ENCODE data around the gene CARD19. TPM values are rescaled to one million over a fixed set of nuclear protein-coding genes. Genes with fewer than 3 reads are reported as not detected.

Gene CARD19
- total RNA-seq, 1 experiment from 2014 or later = 11.4 TPM

DNA sequence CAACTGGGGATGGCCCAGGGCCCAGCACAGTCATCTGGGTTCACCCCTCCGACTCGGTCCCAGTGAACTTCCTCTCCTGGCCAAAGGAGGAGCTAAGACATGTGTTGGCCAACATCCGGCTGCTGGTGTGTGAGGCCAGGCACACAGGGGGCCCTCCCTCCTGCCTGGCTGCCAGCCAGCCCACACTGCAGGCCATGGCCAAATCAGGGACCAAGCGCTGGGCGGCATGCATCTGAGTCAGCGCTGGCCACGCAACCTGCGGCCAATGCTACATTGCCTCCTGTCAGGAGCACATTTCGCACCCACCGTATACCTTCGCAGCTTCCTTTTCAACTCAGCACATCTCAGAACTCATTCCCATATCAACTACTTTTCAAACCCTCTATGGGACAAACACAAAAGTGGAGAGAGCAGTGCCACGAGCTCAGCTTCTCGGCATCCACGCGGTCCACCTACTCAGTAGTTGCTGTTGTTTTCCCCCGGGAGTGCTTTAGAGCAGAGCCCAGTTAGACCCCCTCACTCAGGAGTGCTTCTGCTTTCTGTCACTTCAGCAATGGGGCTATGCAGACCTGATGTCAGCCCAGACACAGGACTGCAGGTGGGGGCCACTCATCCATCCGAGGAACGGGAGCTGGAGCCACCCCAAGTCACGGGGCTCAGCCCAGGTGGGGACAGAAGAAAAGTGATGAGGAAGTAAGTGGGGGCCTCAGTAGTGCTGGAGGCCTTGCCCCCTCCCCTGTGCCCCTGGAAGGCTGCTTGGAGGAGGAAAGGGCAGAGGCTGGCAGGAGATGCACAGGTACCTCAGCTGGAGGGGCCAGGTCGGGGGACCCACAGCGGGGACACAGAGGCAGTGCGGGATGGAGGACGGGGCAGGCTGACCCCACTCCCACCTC, 24.2 kb downstream of the CARD19 start:
- Mint-ChIP-seq H3K9me3 (ENCODE audit: unreplicated experiment) (no peaks in the 10 kb centered on the region), H3K27me3 (ENCODE audit: insufficient read depth, unreplicated experiment) (no peaks in the 10 kb centered on the region), H3K36me3 (ENCODE audit: insufficient read depth, unreplicated experiment) (peaks cover 18% of the 10 kb centered on the region), H3K4me1 (ENCODE audit: low read depth, unreplicated experiment) (no peaks in the 10 kb centered on the region), H3K27ac (ENCODE audit: unreplicated experiment) (no peak overlapping the region), H3K4me3 (ENCODE audit: unreplicated experiment) (no peak overlapping the region)
- no peaks in the 10 kb centered on the region for H3K4me1 ChIP-seq
- ChIA-PET CTCF (interaction anchor here (0.5 to 0.6 kb wide), 2 partner anchors 11 to 388 kb away, joined by 3 to 4 read pairs; no protein-coding TSS in a partner anchor), POLR2A (no interaction called here)
- DNase-seq = peak in 1 of 2 experiments; percentile 24
- H3K9me3 ChIP-seq = no peaks in the 10 kb centered on the region
- no peaks in the 10 kb centered on the region for H3K27me3 ChIP-seq (replicated peaks; ENCODE audit: control insufficient read depth, insufficient read depth, low read length)
- no peaks in the 10 kb centered on the region; the same call in 1 of the 2 replicates for H3K36me3 ChIP-seq (ENCODE audit: control insufficient read depth, insufficient read depth, low read length)
- intact Hi-C loops (cut with micrococcal nuclease; ENCODE audit: unreplicated experiment) = no loop called here
- no TSS peak for BruUV-seq (replicated peaks)
- no peak overlapping the region for H3K4me3 ChIP-seq (ENCODE audit: low read depth, low read length)
- TF ChIP-seq, protein P1, sequence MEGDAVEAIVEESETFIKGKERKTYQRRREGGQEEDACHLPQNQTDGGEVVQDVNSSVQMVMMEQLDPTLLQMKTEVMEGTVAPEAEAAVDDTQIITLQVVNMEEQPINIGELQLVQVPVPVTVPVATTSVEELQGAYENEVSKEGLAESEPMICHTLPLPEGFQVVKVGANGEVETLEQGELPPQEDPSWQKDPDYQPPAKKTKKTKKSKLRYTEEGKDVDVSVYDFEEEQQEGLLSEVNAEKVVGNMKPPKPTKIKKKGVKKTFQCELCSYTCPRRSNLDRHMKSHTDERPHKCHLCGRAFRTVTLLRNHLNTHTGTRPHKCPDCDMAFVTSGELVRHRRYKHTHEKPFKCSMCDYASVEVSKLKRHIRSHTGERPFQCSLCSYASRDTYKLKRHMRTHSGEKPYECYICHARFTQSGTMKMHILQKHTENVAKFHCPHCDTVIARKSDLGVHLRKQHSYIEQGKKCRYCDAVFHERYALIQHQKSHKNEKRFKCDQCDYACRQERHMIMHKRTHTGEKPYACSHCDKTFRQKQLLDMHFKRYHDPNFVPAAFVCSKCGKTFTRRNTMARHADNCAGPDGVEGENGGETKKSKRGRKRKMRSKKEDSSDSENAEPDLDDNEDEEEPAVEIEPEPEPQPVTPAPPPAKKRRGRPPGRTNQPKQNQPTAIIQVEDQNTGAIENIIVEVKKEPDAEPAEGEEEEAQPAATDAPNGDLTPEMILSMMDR (IDR thresholded peaks at IDR 0.05; ENCODE audit: insufficient read depth in 1 of 2, low read depth in 1 of 2, low read length in 1 of 2, severe bottlenecking in 1 of 2, unreplicated experiment in 1 of 2) = no peak

DNA sequence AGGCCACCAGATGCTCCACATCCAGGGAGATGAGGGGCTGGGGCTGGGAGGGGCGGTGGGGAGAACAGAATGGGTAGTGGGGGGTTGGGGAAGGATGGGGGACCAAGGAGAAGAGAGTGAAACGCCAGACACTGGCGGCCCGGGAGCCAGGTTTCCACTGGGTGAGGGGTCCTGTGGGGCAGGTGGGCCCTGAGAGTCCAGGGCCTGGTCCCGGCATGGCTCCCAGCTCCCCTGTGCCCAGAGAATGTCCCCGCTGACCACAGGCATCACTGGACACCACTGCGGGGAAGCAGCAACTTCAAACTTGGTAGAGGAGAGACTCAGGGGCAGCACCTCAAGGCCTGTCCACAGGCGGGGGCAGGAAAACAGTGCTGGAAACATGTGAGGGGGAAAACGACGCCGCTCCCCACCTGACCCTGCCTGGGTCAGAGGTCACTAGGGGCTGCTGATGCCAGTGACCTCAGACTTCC, 24.9 kb downstream of the CARD19 start:
- H3K9me3 Mint-ChIP-seq (ENCODE audit: unreplicated experiment) = no peaks in the 10 kb centered on the region
- Histone ChIP-seq H3K9me3 (no peaks in the 10 kb centered on the region), H3K4me1 (no peaks in the 10 kb centered on the region), H3K36me3 (ENCODE audit: control insufficient read depth, insufficient read depth, low read length) (no peaks in the 10 kb centered on the region; the same call in 1 of the 2 replicates), H3K4me3 (ENCODE audit: low read depth, low read length) (no peak overlapping the region), H3K27me3 (replicated peaks; ENCODE audit: control insufficient read depth, insufficient read depth, low read length) (no peaks in the 10 kb centered on the region)
- TF ChIP-seq, protein P1 (IDR thresholded peaks at IDR 0.05; ENCODE audit: insufficient read depth in 1 of 2, low read depth in 1 of 2, low read length in 1 of 2, severe bottlenecking in 1 of 2, unreplicated experiment in 1 of 2) = no peak
- H3K4me1 Mint-ChIP-seq (ENCODE audit: low read depth, unreplicated experiment) = no peaks in the 10 kb centered on the region
- intact Hi-C loops (cut with micrococcal nuclease; ENCODE audit: unreplicated experiment) = no loop called here
- no peak overlapping the region for H3K4me3 Mint-ChIP-seq (ENCODE audit: unreplicated experiment)
- BruUV-seq (replicated peaks) = no TSS peak
- H3K27me3 Mint-ChIP-seq (ENCODE audit: insufficient read depth, unreplicated experiment) = no peaks in the 10 kb centered on the region
- peak in 1 of 2 experiments; percentile 23 for DNase-seq
- CTCF ChIA-PET = interaction anchor here (0.5 to 0.6 kb wide), 2 partner anchors 11 to 388 kb away, joined by 3 to 4 read pairs; no protein-coding TSS in a partner anchor
- H3K27ac Mint-ChIP-seq (ENCODE audit: unreplicated experiment) = no peak overlapping the region
- POLR2A ChIA-PET = no interaction called here
- H3K36me3 Mint-ChIP-seq (ENCODE audit: insufficient read depth, unreplicated experiment) = peaks cover 18% of the 10 kb centered on the region

DNA sequence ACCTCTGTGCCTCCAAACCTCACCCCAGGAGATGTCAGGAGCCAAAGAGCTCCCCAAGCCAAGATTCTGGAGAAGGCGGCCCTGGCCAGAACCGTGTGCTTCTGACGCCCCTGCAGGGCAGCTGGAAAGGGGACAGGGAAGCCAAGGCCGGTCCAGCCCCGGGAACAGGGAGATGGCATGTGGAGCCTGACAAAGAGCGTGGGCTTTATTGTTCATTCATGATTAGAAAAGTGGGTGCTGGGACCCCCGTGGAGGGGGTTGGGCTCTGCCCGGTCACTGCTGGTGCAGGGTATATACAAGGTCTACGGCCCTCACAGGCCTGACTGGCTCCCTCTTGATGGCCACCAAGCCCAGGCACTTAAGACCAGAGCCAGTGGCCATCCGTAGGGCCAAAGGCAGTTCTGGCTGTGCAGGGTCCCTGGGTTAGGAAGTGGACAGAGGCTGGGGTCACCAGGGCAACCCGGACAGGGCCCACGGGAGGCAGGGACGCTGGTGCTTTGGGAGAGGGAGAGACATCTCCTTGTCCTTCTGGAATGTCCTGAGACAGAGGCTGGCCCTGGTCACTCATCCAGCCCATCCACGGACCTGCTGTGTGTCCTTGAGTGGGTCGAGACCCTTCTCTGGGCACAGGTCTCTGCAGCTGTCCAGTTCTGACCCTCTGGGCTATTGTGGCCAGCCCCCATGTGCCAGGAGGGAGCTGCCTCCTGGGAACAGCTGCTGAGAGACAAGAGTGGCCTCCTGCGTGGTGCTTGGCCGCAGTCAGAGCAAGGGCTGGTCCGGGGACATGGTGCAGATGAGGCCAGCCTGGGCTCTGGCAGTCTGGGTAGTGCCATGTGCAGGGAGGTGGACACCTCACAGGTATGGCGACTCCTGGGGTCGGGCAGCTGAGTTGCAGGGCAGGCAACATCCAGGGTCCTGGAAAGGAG, 25.6 kb downstream of the CARD19 start:
- H3K9me3 ChIP-seq = no peaks in the 10 kb centered on the region
- H3K4me1 ChIP-seq = no peaks in the 10 kb centered on the region
- peak in 1 of 2 experiments; percentile 7 for DNase-seq
- Mint-ChIP-seq H3K9me3 (ENCODE audit: unreplicated experiment) (no peaks in the 10 kb centered on the region), H3K4me3 (ENCODE audit: unreplicated experiment) (no peak overlapping the region), H3K27me3 (ENCODE audit: insufficient read depth, unreplicated experiment) (no peaks in the 10 kb centered on the region), H3K4me1 (ENCODE audit: low read depth, unreplicated experiment) (no peaks in the 10 kb centered on the region), H3K27ac (ENCODE audit: unreplicated experiment) (no peak overlapping the region), H3K36me3 (ENCODE audit: insufficient read depth, unreplicated experiment) (peaks cover 18% of the 10 kb centered on the region)
- BruUV-seq (replicated peaks) = TSS peak; percentile 39
- no peak overlapping the region for H3K4me3 ChIP-seq (ENCODE audit: low read depth, low read length)
- intact Hi-C loops (cut with micrococcal nuclease; ENCODE audit: unreplicated experiment) = no loop called here
- CTCF ChIA-PET = interaction anchor here (0.9 kb wide), 1 partner anchor 32 kb away, joined by 3 read pairs; no protein-coding TSS in a partner anchor
- H3K27me3 ChIP-seq (replicated peaks; ENCODE audit: control insufficient read depth, insufficient read depth, low read length) = no peaks in the 10 kb centered on the region
- POLR2A ChIA-PET = no interaction called here
- TF ChIP-seq, protein P1 (IDR thresholded peaks at IDR 0.05; ENCODE audit: insufficient read depth in 1 of 2, low read depth in 1 of 2, low read length in 1 of 2, severe bottlenecking in 1 of 2, unreplicated experiment in 1 of 2) = no peak
- no peaks in the 10 kb centered on the region; the same call in 1 of the 2 replicates for H3K36me3 ChIP-seq (ENCODE audit: control insufficient read depth, insufficient read depth, low read length)
